Measurements from ENCODE around the gene SND1.

Gene SND1

GRCh38 chr7:127937066-127937680 lies 285.2 kb downstream of the SND1 start:
- no peak for DNase-seq (ENCODE audit: low read depth)

GRCh38 chr7:127938588-127938987 lies 286.6 kb downstream of the SND1 start:
- DNase-seq (ENCODE audit: low read depth), result no peak

GRCh38 chr7:127940381-127941160 lies 288.6 kb downstream of the SND1 start:
- DNase-seq (ENCODE audit: low read depth), result no peak

GRCh38 chr7:127941476-127942210 lies 289.6 kb downstream of the SND1 start:
- DNase-seq (ENCODE audit: low read depth), result no peak

GRCh38 chr7:127943541-127944521 lies 291.8 kb downstream of the SND1 start:
- DNase-seq (ENCODE audit: low read depth), result no peak

- DNase-seq (ENCODE audit: low read depth), result no peak
These were observed 294.1 kb downstream of the SND1 start for GRCh38 chr7:127946111-127946510.

- DNase-seq (ENCODE audit: low read depth), result no peak
These were observed 294.9 kb downstream of the SND1 start for GRCh38 chr7:127946847-127947246.

GRCh38 chr7:127948312-127948711 lies 296.3 kb downstream of the SND1 start:
- no peak for DNase-seq (ENCODE audit: low read depth)

GRCh38 chr7:127948930-127949329 lies 296.9 kb downstream of the SND1 start:
- DNase-seq (ENCODE audit: low read depth), result no peak

- no peak for DNase-seq (ENCODE audit: low read depth)
These were observed 297.8 kb downstream of the SND1 start for GRCh38 chr7:127949769-127950222.

GRCh38 chr7:127950233-127950935 lies 298.4 kb downstream of the SND1 start:
- DNase-seq (ENCODE audit: low read depth), result no peak

GRCh38 chr7:127953423-127954356 lies 301.7 kb downstream of the SND1 start:
- no peak for DNase-seq (ENCODE audit: low read depth)

GRCh38 chr7:127954357-127954748 lies 302.4 kb downstream of the SND1 start:
- no peak for DNase-seq (ENCODE audit: low read depth)

- DNase-seq (ENCODE audit: low read depth), result no peak
These were observed 303.1 kb downstream of the SND1 start for GRCh38 chr7:127955051-127955531.

GRCh38 chr7:127957886-127958285 lies 305.9 kb downstream of the SND1 start:
- DNase-seq (ENCODE audit: low read depth), result no peak

- no peak for DNase-seq (ENCODE audit: low read depth)
These were observed 307.8 kb downstream of the SND1 start for GRCh38 chr7:127959770-127960169.

GRCh38 chr7:127961786-127962453 lies 309.9 kb downstream of the SND1 start:
- no peak for DNase-seq (ENCODE audit: low read depth)

GRCh38 chr7:127962589-127963361 lies 310.8 kb downstream of the SND1 start:
- DNase-seq (ENCODE audit: low read depth), result no peak
